Measurements from ENCODE around the gene SAAL1. TPM values are rescaled to one million over a fixed set of nuclear protein-coding genes. Genes with fewer than 3 reads are reported as not detected.

Gene SAAL1
- total RNA-seq, 2 experiments from 2014 or later = 36.4 to 37.0 TPM

DNA sequence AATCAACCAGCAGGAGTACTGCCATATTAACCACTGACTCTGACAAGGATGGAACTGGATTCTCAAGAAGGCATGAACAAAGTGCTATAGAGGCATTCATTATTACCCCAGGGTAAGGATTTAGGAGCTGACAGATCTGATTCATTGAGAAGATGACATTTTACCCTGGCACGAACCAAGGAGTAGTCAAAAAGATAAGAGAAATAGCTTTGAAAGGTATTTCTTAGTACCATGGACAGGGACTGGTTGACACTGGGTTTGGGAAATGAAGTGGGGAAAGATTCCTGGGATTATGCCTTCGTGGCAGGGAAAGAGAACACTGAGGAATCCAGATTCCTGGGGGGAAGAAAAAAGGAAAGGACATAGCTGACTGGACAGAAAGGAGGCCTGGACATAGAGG is 5.1 kb upstream of the SAAL1 start:
- no peaks in the 10 kb centered on the region for H3K36me3 Mint-ChIP-seq (ENCODE audit: low read depth)
- intact Hi-C loops (cut with micrococcal nuclease) = loop anchor here (10.0 kb wide), 1 partner anchor 134 kb away; the partner anchor contains the start of gene SAA2
- H3K4me1 Mint-ChIP-seq (ENCODE audit: low read depth) = peaks cover 10% of the 10 kb centered on the region
- no peak overlapping the region for H3K4me3 Mint-ChIP-seq
- no peaks in the 10 kb centered on the region for H3K9me3 Mint-ChIP-seq
- H3K27me3 Mint-ChIP-seq (ENCODE audit: low read depth) = peaks cover 14% of the 10 kb centered on the region
- no peak overlapping the region for H3K27ac Mint-ChIP-seq
- CTCF ChIA-PET = interaction anchor here (0.9 to 1.5 kb wide), 2 partner anchors 15 to 93 kb away, joined by 4 to 6 read pairs; no protein-coding TSS in a partner anchor
- no peak for DNase-seq

DNA sequence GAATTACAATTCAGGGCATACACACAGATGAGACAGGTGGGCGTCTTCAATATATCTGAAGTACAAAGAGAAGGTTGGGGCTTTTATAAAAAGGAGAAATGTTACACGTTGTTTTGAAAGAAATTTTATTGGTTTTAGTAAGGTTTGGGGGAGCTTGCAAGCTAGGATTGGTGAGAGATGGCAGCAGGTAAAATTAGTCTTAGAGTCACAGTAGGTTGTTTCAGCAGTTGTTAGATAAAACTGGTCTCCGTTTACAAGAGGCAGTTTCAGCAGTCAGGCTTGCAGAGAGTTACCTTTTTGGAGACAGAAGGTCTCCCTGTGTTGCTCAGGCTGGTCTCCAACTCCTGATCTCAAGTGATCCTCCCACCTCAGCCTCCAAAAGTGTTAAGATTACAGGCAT is 2.4 kb upstream of the SAAL1 start:
- Mint-ChIP-seq H3K9me3 (no peaks in the 10 kb centered on the region), H3K27me3 (ENCODE audit: low read depth) (peaks cover under 1% of the 10 kb centered on the region), H3K4me3 (no peak overlapping the region), H3K4me1 (ENCODE audit: low read depth) (peaks cover 20% of the 10 kb centered on the region), H3K27ac (no peak overlapping the region), H3K36me3 (ENCODE audit: low read depth) (peaks cover under 1% of the 10 kb centered on the region)
- intact Hi-C loops (cut with micrococcal nuclease) = loop anchor here (10.0 kb wide), 1 partner anchor 1137 kb away; the partner anchor contains the start of gene E2F8
- DNase-seq = no peak
- CTCF ChIA-PET = interaction anchor here (1.1 kb wide), 1 partner anchor 96 kb away, joined by 4 read pairs; no protein-coding TSS in a partner anchor

DNA sequence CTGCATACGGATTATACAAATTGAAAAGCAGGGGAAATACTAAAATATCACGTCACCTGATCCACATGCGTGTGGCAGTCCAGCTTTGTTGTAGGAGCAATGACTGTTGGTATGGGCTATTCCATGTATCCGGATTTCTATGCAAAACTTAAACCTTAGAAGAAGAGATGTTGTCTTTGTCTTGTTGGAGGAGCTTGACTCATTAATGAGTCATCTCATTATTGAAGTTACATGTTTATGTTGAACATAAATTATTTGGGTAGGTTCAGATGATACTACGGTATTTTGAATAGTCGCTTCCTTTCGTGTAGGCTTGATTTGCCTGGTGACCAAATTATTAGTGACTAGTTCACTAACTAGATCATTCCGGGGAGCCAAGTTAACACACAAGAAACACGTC is 806 bp upstream of the SAAL1 start:
- Mint-ChIP-seq H3K4me3 (peak overlapping the region; percentile 90), H3K36me3 (ENCODE audit: low read depth) (peaks cover 13% of the 10 kb centered on the region), H3K9me3 (no peaks in the 10 kb centered on the region), H3K27ac (no peak overlapping the region), H3K4me1 (ENCODE audit: low read depth) (peaks cover 28% of the 10 kb centered on the region), H3K27me3 (ENCODE audit: low read depth) (no peaks in the 10 kb centered on the region)
- intact Hi-C loops (cut with micrococcal nuclease) = loop anchor here (1.0 to 10.0 kb wide), 6 partner anchors 93 to 1138 kb away; partner anchors contain the start of genes E2F8, GTF2H1, HPS5 and SERGEF
- no peak for DNase-seq
- CTCF ChIA-PET = interaction anchor here (0.6 to 5.8 kb wide), 15 partner anchors 9 to 430 kb away, joined by 3 to 43 read pairs (median 4); no protein-coding TSS in a partner anchor

DNA sequence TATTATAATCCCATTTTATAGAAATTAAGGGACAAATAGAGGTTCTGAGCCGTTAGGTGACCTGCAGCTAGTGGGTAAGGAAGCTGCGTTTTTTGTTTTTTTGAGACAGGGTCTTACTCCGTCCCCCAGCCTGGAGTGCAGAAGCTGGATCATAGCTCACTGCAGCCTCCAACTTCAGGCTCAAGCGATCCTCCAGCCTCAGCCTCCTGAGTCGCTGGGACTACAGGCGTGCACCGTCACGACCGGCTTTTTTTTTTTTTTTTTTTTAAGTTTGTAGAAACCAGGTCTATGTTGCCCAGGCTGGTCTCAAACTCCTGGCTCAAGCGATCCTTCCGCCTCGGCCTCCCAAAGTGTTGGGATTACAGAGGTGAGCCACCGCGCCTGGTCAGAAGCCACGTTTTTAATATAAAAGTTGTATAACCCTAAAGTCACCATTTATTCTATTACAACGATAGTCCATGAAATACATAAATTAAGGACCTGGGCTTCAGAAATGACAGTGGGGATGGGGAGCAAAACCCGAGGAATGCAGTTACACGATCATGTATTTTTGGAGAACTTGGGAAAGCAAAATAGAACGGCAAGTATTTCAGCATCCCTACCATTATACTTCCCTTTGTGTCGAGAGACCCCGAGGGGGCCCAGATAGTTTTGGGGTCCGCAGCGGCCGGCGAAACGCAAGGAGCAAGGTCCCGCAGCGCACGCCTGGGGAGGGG is 638 bp downstream of the SAAL1 start:
- no peak for DNase-seq
- H3K4me1 Mint-ChIP-seq (ENCODE audit: low read depth) = peaks cover 34% of the 10 kb centered on the region
- H3K36me3 Mint-ChIP-seq (ENCODE audit: low read depth) = peaks cover 21% of the 10 kb centered on the region
- CTCF ChIA-PET = interaction anchor here (0.9 to 5.8 kb wide), 11 partner anchors 10 to 374 kb away, joined by 4 to 43 read pairs (median 5); no protein-coding TSS in a partner anchor
- peak overlapping the region; percentile 83 for H3K27ac Mint-ChIP-seq
- H3K9me3 Mint-ChIP-seq = no peaks in the 10 kb centered on the region
- H3K27me3 Mint-ChIP-seq (ENCODE audit: low read depth) = no peaks in the 10 kb centered on the region
- intact Hi-C loops (cut with micrococcal nuclease) = loop anchor here (10.0 kb wide), 1 partner anchor 1140 kb away; the partner anchor contains the start of gene E2F8
- peak overlapping the region; percentile 90 for H3K4me3 Mint-ChIP-seq

DNA sequence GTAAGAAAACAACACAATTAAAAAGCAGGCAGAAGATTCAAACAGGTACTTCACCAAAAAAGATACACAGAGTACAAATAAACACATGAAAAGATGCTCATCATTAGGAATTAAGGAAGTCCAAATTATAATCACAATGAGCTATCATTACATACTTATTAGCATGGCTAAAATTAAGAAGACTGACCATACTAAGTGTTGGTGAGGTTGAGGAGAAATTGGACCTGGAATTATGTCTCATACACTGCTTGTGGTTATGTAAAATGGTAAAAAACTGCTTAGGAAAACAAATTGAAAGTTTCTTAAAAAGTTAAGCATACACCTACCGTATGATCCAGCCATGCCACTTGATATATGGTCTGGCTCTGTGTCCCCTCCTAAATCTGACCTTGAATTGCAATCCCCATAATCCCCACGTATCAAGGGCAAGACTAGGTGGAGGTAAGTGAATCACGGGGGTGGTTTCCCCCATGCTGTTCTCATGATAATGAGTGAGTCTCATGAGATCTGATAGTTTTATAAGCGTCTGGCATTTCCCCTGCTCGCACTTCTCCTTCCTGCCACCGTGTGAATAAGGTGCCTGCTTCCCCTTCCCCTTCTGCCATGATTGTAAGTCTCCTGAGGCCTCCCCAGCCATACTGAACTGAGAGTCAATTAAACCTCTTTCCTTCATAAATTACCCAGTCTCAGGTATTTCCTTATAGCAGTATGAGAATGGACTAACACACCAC is 4.8 kb downstream of the SAAL1 start:
- no peaks in the 10 kb centered on the region for H3K27me3 Mint-ChIP-seq (ENCODE audit: low read depth)
- intact Hi-C loops (cut with micrococcal nuclease) = loop anchor here (10.0 kb wide), 1 partner anchor 1144 kb away; the partner anchor contains the start of gene E2F8
- H3K36me3 Mint-ChIP-seq (ENCODE audit: low read depth) = peaks cover 31% of the 10 kb centered on the region

DNA sequence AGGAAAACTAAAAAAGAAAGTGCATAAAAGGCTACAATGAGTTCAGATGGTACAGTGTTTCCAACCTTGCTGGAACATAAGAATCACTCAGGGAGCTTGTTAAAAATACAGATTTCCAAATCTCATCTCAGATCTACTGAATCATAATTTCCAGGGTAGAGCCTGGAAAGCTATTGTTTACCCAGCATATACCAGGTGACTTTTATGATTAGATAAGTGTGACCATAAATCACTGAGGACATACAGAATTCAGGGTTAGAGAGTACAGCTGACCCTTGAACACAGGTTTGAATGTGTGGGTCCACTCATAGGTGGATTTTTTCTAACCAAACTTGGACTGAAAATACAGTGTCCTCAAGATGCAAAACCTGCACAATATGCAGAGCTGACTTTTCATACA is 11.9 kb downstream of the SAAL1 start:
- no peaks in the 10 kb centered on the region for H3K9me3 Mint-ChIP-seq
- CTCF ChIA-PET = interaction anchor here (0.7 kb wide), 1 partner anchor 257 kb away, joined by 3 read pairs; no protein-coding TSS in a partner anchor
- H3K27ac Mint-ChIP-seq = peak overlapping the region; percentile 59
- peaks cover 39% of the 10 kb centered on the region for H3K36me3 Mint-ChIP-seq (ENCODE audit: low read depth)
- peaks cover 24% of the 10 kb centered on the region for H3K4me1 Mint-ChIP-seq (ENCODE audit: low read depth)
- H3K4me3 Mint-ChIP-seq = no peak overlapping the region
- intact Hi-C loops (cut with micrococcal nuclease) = loop anchor here (10.0 kb wide), 1 partner anchor 359 kb away; the partner anchor contains the start of gene KCNC1
- no peaks in the 10 kb centered on the region for H3K27me3 Mint-ChIP-seq (ENCODE audit: low read depth)
- no peak for DNase-seq

More for the DNA sequence above, 4.8 kb downstream of the SAAL1 start:
- CTCF ChIA-PET = interaction anchor here (0.7 kb wide), 1 partner anchor 147 kb away, joined by 4 read pairs; the partner anchor contains the start of gene SAA2
- Mint-ChIP-seq H3K4me3 (no peak overlapping the region), H3K4me1 (ENCODE audit: low read depth) (peaks cover 28% of the 10 kb centered on the region), H3K27ac (no peak overlapping the region), H3K9me3 (no peaks in the 10 kb centered on the region)
- peak; percentile 33 for DNase-seq

DNA sequence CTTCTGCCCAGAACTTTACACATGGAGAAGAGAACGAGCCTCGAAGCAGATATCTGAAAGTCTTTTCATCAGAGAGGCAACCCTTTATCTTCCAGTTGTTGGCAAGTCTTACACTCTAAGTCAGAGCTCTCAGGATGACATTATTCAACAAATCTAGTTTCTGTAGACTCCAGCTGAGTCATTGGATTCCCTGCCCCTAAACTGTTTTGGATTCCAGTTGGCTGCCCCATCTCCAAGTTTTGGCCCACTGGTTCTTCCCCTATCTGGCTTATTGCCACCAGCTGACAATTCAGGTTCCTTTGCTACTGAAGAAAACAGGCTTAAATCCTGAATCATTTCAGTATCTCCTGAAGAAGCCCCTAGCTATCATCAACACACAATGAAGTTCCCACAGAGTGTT is 14.2 kb downstream of the SAAL1 start:
- peaks cover 42% of the 10 kb centered on the region for H3K36me3 Mint-ChIP-seq (ENCODE audit: low read depth)
- CTCF ChIA-PET = interaction anchor here (1.5 kb wide), 1 partner anchor 14 kb away, joined by 5 read pairs; the partner anchor contains the start of gene SAAL1
- intact Hi-C loops (cut with micrococcal nuclease) = loop anchor here (10.0 kb wide), 1 partner anchor 357 kb away; the partner anchor contains the start of gene KCNC1
- H3K27me3 Mint-ChIP-seq (ENCODE audit: low read depth) = no peaks in the 10 kb centered on the region
- no peaks in the 10 kb centered on the region for H3K9me3 Mint-ChIP-seq
- peaks cover 24% of the 10 kb centered on the region for H3K4me1 Mint-ChIP-seq (ENCODE audit: low read depth)
- H3K27ac Mint-ChIP-seq = no peak overlapping the region
- no peak overlapping the region for H3K4me3 Mint-ChIP-seq
- DNase-seq = no peak

DNA sequence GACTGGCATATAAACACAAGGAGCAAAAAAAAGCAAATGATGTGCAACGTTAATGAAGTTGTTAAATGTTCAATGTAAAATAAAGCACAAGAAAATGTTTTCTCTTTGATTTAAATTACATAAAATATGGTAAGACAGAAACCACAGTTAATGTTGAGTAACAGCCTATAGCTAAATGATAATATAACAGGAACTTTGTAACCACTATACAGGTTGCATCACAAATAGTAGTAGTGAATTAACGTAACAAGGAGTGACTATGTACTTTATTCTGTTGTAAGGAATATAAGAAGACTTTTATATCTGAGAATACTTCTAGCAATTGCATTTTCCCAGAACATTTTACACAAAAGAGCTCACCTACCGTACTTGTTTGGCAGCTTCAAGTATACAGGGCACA is 16.9 kb downstream of the SAAL1 start:
- Mint-ChIP-seq H3K4me3 (no peak overlapping the region), H3K27ac (no peak overlapping the region), H3K4me1 (ENCODE audit: low read depth) (peaks cover 20% of the 10 kb centered on the region), H3K36me3 (ENCODE audit: low read depth) (peaks cover 45% of the 10 kb centered on the region), H3K9me3 (no peaks in the 10 kb centered on the region), H3K27me3 (ENCODE audit: low read depth) (no peaks in the 10 kb centered on the region)
- no peak for DNase-seq
- CTCF ChIA-PET = interaction anchor here (1.3 kb wide), 1 partner anchor 27 kb away, joined by 3 read pairs; no protein-coding TSS in a partner anchor
- intact Hi-C loops (cut with micrococcal nuclease) = no loop called here

DNA sequence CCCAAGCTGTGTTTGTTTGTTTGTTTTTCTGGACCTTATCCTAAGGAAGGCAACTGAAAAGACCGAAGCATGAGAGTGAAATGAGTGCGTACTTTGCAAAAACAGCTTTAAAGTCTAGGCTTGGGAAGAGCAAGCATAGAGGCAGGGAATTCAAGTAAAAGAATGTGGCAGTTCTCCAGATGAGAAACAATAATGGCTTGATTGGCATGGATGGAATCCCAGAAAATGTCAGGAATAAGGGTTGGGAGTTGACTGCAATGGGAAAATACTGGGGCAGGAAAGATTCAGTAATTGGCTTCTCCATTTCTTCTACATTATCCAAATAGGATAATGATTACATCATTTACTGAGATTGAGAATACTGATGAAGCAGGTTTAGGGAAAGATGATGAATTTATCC is 17.5 kb downstream of the SAAL1 start:
- no peaks in the 10 kb centered on the region for H3K9me3 Mint-ChIP-seq
- H3K4me3 Mint-ChIP-seq = no peak overlapping the region
- intact Hi-C loops (cut with micrococcal nuclease) = no loop called here
- CTCF ChIA-PET = interaction anchor here (1.4 kb wide), 1 partner anchor 18 kb away, joined by 3 read pairs; no protein-coding TSS in a partner anchor
- H3K27ac Mint-ChIP-seq = no peak overlapping the region
- no peaks in the 10 kb centered on the region for H3K27me3 Mint-ChIP-seq (ENCODE audit: low read depth)
- H3K4me1 Mint-ChIP-seq (ENCODE audit: low read depth) = peaks cover 16% of the 10 kb centered on the region
- peaks cover 40% of the 10 kb centered on the region for H3K36me3 Mint-ChIP-seq (ENCODE audit: low read depth)
- no peak for DNase-seq

DNA sequence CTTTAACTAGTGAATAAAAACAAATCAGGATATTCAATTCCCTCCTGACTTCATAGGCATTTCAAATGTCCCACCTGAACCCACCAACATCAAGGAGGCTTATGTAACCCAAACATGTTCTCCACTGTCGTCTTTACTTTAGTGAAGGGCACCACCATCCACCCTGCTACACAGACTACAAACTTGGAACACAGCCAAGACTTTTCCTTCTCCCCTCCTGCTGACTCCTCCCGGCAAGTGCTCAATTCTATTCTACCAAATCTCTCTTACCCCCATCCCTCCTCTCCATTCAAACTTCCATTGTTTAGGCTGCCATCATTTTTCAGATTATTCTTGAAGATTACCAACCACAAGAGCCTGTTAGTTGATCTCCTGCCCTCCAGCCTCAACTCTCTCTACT is 24.3 kb downstream of the SAAL1 start:
- peaks cover 30% of the 10 kb centered on the region for H3K36me3 Mint-ChIP-seq (ENCODE audit: low read depth)
- no peak overlapping the region for H3K4me3 Mint-ChIP-seq
- CTCF ChIA-PET = no interaction called here
- H3K27me3 Mint-ChIP-seq (ENCODE audit: low read depth) = no peaks in the 10 kb centered on the region
- DNase-seq = no peak
- no peaks in the 10 kb centered on the region for H3K4me1 Mint-ChIP-seq (ENCODE audit: low read depth)
- intact Hi-C loops (cut with micrococcal nuclease) = no loop called here
- peak overlapping the region; percentile 5 for H3K27ac Mint-ChIP-seq
- no peaks in the 10 kb centered on the region for H3K9me3 Mint-ChIP-seq

DNA sequence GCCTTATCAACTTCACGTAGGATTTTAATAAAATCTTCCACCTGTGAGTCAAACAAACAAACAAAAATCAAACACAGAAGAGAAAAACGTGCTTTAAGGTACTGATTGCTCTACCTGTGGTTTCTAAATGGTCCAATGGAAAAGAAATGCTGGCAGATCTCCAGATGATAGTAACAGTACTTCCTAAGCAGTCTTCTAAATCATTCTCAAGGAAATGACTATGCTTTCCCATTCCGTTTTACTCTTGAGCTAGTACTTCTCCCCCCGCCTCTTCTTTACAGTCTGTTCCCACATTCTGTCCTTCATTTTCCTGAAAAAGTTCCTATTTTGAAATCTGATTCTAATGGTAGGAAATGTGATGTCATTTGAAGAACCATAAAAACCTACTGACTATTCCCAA is 25.4 kb downstream of the SAAL1 start:
- Mint-ChIP-seq H3K9me3 (no peaks in the 10 kb centered on the region), H3K36me3 (ENCODE audit: low read depth) (peaks cover 28% of the 10 kb centered on the region), H3K27me3 (ENCODE audit: low read depth) (no peaks in the 10 kb centered on the region), H3K4me3 (no peak overlapping the region), H3K27ac (no peak overlapping the region), H3K4me1 (ENCODE audit: low read depth) (no peaks in the 10 kb centered on the region)
- no peak for DNase-seq
- intact Hi-C loops (cut with micrococcal nuclease) = no loop called here
- CTCF ChIA-PET = interaction anchor here (1.2 kb wide), 1 partner anchor 35 kb away, joined by 3 read pairs; no protein-coding TSS in a partner anchor

DNA sequence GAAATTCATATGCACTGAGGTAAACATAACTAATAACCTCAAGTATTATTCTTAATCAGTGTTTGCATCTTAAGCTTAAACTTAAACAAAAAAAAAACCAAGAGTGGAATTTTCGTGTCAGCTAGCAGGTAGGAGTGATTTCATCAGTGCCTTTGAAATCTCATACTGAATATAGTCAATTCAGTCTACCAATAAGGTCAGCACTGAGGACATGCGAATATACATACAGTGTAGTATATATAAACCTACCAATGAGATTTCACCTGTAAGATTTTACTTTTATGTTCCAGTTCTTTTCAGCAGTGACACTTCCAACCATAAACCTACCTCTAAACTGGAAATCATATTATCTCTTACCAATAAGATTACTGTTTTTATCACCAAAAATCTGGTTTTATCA is 27.0 kb downstream of the SAAL1 start:
- Mint-ChIP-seq H3K4me1 (ENCODE audit: low read depth) (no peaks in the 10 kb centered on the region), H3K36me3 (ENCODE audit: low read depth) (peaks cover 23% of the 10 kb centered on the region), H3K27ac (peak overlapping the region; percentile 24), H3K4me3 (no peak overlapping the region), H3K27me3 (ENCODE audit: low read depth) (no peaks in the 10 kb centered on the region), H3K9me3 (no peaks in the 10 kb centered on the region)
- CTCF ChIA-PET = interaction anchor here (0.7 kb wide), 1 partner anchor 25 kb away, joined by 3 read pairs; no protein-coding TSS in a partner anchor
- intact Hi-C loops (cut with micrococcal nuclease) = no loop called here
- DNase-seq = no peak

Measured in activated naive CD4-positive, alpha-beta T cell treated with anti-CD3 and anti-CD28 coated beads for 36 hours (primary cell).